MCF 10A (cell line): Measurements from ENCODE around the gene IL21. TPM values are rescaled to one million over a fixed set of nuclear protein-coding genes. Genes with fewer than 3 reads are reported as not detected.

Experiments used
- BruUV-seq: library from RNA; stranded (reverse); fragments of 400-500 nt; replicated peaks from 2 replicates; lab custom pipeline; 2021; lab: Mats Ljungman, UMichigan
- CTCF ChIA-PET: fragments of 300-600 bp; sonication (Branson Sonifier 250); formaldehyde crosslinking; extraction: SDS; loops from one replicate; lab custom pipeline; 2021; ENCODE audit warnings: antibody characterized with exemption, inconsistent platforms; lab: Yijun Ruan, JAX
- POLR2A ChIA-PET: fragments of 300-600, 350-650 bp; sonication (Branson Sonifier 250); formaldehyde crosslinking; extraction: SDS; loops from one replicate; lab custom pipeline; 2020; ENCODE audit warnings: antibody characterized with exemption, inconsistent platforms; lab: Yijun Ruan, JAX
- DNase-seq: peaks from one replicate; pipeline ENCODE4 v3.0.0-alpha.2; 2018; ENCODE audit not compliant: unreplicated experiment
- H3K27ac Mint-ChIP-seq: one replicate; pipeline ENCODE4 v1.8.0; 2022; ENCODE audit warnings: mild to moderate bottlenecking, low read depth, mixed read lengths; ENCODE audit not compliant: unreplicated experiment
- H3K27me3 Mint-ChIP-seq: one replicate; pipeline ENCODE4 v1.8.0; 2022; ENCODE audit warnings: mixed read lengths; ENCODE audit not compliant: insufficient read depth, unreplicated experiment
- H3K36me3 Mint-ChIP-seq: one replicate; pipeline ENCODE4 v1.8.0; 2022; ENCODE audit warnings: mild to moderate bottlenecking, moderate library complexity, mixed read lengths; ENCODE audit not compliant: insufficient read depth, unreplicated experiment
- H3K4me1 Mint-ChIP-seq: one replicate; pipeline ENCODE4 v1.8.0; 2022; ENCODE audit warnings: mixed read lengths; ENCODE audit not compliant: insufficient read depth, unreplicated experiment
- H3K4me3 Mint-ChIP-seq: one replicate; pipeline ENCODE4 v1.8.0; 2022; ENCODE audit warnings: mild to moderate bottlenecking, moderate library complexity, mixed read lengths; ENCODE audit not compliant: unreplicated experiment
- H3K9me3 Mint-ChIP-seq: one replicate; pipeline ENCODE4 v1.8.0; 2022; ENCODE audit warnings: mixed read lengths; ENCODE audit not compliant: unreplicated experiment
- intact Hi-C: fragments of 100-400 bp; cut with micrococcal nuclease; formaldehyde crosslinking; loops from 2 replicates; pipeline ENCODE4 v1.14.1; 2022
- total RNA-seq: library from RNA; stranded (reverse); gene quantifications from 2 replicates; pipeline ENCODE4 v1.2.3, GENCODE V29; 2022
- TF ChIP-seq, protein P1 (sequence below): fragments of 200-600 bp; IDR thresholded peaks from one replicate; pipeline ENCODE4 v1.8.0; 2022; ENCODE audit warnings: antibody characterized with exemption, mild to moderate bottlenecking; ENCODE audit not compliant: unreplicated experiment

Gene IL21
- total RNA-seq, 1 experiment from 2014 or later = not detected

DNA sequence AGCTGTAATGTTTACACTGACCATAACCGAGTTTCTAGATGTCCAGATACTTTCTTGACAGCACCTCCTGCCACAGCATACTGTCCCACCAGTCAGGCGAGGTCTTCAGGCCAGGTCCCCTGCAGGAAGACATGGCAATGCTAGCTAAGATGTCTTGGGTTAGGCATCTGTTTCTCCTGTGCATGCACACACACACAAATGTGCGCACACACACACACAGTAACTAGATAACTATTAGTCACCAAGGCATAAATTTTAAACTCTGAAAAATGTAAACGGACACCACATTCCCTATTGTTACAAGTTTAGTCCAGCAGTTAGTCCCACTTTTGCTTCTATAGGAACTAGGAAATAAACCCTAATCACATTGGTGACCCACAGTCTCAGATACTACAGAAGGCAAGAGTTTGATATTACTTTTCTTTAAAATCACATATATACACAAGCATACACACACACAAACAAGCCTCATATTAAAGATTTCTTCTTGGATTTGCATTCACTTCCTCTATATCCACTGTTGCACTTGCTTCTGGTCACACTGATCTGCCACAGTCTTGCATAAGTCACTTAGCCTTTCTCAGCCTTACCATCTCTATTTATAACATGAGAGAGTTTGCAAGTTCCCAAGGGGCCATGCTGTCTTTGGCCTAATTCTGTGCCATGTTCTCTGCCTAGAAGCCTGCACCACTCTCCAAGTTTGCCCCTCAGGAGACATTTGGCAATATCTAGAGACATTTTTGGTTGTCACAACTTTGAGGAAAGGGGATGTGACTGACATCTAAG is 32.2 kb downstream of the IL21 start:
- TF ChIP-seq, protein P1, sequence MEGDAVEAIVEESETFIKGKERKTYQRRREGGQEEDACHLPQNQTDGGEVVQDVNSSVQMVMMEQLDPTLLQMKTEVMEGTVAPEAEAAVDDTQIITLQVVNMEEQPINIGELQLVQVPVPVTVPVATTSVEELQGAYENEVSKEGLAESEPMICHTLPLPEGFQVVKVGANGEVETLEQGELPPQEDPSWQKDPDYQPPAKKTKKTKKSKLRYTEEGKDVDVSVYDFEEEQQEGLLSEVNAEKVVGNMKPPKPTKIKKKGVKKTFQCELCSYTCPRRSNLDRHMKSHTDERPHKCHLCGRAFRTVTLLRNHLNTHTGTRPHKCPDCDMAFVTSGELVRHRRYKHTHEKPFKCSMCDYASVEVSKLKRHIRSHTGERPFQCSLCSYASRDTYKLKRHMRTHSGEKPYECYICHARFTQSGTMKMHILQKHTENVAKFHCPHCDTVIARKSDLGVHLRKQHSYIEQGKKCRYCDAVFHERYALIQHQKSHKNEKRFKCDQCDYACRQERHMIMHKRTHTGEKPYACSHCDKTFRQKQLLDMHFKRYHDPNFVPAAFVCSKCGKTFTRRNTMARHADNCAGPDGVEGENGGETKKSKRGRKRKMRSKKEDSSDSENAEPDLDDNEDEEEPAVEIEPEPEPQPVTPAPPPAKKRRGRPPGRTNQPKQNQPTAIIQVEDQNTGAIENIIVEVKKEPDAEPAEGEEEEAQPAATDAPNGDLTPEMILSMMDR = no peak
- Mint-ChIP-seq H3K27me3 (no peaks in the 10 kb centered on the region), H3K27ac (no peak overlapping the region), H3K9me3 (no peaks in the 10 kb centered on the region), H3K4me1 (peaks cover 19% of the 10 kb centered on the region), H3K4me3 (no peak overlapping the region), H3K36me3 (no peaks in the 10 kb centered on the region)
- BruUV-seq = no TSS peak
- POLR2A ChIA-PET = interaction anchor here (0.6 kb wide), 1 partner anchor 167 kb away, joined by 3 read pairs; no protein-coding TSS in a partner anchor
- CTCF ChIA-PET = interaction anchor here (0.6 to 2.4 kb wide), 6 partner anchors 11 to 128 kb away, joined by 3 to 16 read pairs (median 4); no protein-coding TSS in a partner anchor
- peak; percentile 24 for DNase-seq
- intact Hi-C loops = no loop called here

DNA sequence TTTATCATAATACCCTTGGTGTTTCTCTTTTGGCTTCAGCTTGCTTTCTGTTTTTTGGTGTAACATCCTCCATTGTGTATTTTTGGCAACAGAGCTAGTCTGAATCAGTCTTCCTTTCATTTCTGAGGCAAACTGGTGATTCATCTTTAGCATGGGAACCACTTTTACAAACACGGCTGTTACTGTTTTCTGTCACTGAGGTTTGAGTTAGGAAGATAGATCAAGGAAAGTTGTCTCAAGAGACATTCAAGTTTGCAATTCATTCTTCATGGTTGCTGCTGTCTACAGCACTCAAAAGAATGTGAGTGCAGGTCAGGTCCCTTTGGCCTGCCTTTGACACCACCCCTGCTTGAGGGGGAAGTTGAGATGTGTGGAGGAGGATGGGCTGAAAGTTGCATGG is 36.3 kb downstream of the IL21 start:
- H3K4me3 Mint-ChIP-seq = no peak overlapping the region
- intact Hi-C loops = no loop called here
- peaks cover 10% of the 10 kb centered on the region for H3K27me3 Mint-ChIP-seq
- peak; percentile 84 for DNase-seq
- TF ChIP-seq, protein P1 = no peak
- CTCF ChIA-PET = interaction anchor here (0.6 to 1.0 kb wide), 2 partner anchors 9 to 341 kb away, joined by 3 to 4 read pairs; no protein-coding TSS in a partner anchor
- POLR2A ChIA-PET = interaction anchor here (0.7 to 1.6 kb wide), 5 partner anchors 8 to 734 kb away, joined by 3 to 6 read pairs (median 4); no protein-coding TSS in a partner anchor
- BruUV-seq = no TSS peak
- no peaks in the 10 kb centered on the region for H3K9me3 Mint-ChIP-seq
- peak overlapping the region; percentile 81 for H3K27ac Mint-ChIP-seq
- peaks cover 21% of the 10 kb centered on the region for H3K4me1 Mint-ChIP-seq
- no peaks in the 10 kb centered on the region for H3K36me3 Mint-ChIP-seq

GRCh38 chr4:122583906-122584305 is 37.0 kb downstream of the IL21 start:
- peak; percentile 62 for DNase-seq
- intact Hi-C loops = no loop called here
- Mint-ChIP-seq H3K27me3 (peaks cover 10% of the 10 kb centered on the region), H3K27ac (peak overlapping the region; percentile 81), H3K9me3 (no peaks in the 10 kb centered on the region), H3K4me3 (no peak overlapping the region), H3K4me1 (peaks cover 21% of the 10 kb centered on the region), H3K36me3 (no peaks in the 10 kb centered on the region)
- CTCF ChIA-PET = interaction anchor here (0.8 to 1.0 kb wide), 2 partner anchors 133 to 341 kb away, joined by 3 to 4 read pairs; no protein-coding TSS in a partner anchor
- BruUV-seq = no TSS peak
- TF ChIP-seq, protein P1 = no peak
- POLR2A ChIA-PET = interaction anchor here (0.7 to 1.6 kb wide), 4 partner anchors 9 to 734 kb away, joined by 3 to 6 read pairs (median 4); no protein-coding TSS in a partner anchor
